Measurements from ENCODE around the gene TRIM9. TPM values are rescaled to one million over a fixed set of nuclear protein-coding genes. Genes with fewer than 3 reads are reported as not detected.

Gene TRIM9
- polyA plus RNA-seq, 1 experiment, result 0.06 TPM

DNA sequence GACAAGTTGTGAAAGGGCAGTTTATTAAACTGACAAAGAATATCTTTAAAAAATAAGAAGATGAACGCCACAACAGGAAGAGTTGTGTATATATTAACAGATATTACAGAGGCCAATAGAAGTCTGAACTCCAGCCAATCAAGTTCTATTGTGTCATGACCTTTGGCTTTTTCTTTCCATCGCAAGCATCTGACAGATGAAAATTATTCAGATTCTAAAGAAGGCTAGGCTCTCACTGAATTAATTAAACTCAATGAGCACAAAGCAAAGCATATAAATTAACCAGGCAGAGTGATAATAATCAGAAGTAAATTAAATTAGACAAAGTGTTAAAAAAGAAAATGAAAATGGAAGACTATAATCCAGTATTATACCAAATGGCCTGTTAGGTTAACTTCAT is 88.6 kb downstream of the TRIM9 start:
- ChIA-PET CTCF (no interaction called here), POLR2A (no interaction called here)
- no peak for TF ChIP-seq CTCF (IDR thresholded peaks at IDR 0.05; ENCODE audit: low read depth, low read length)
- H3K9me3 ChIP-seq (ENCODE audit: control insufficient read depth, insufficient read depth, low read length), result no peaks in the 10 kb centered on the region
- H3K27me3 ChIP-seq (ENCODE audit: control insufficient read depth, insufficient read depth, low read length), result no peaks in the 10 kb centered on the region
- H3K4me3 ChIP-seq (ENCODE audit: low read depth, low read length), result no peak overlapping the region
- no peak for DNase-seq (ENCODE audit: low read depth, low spot score)
- no peak overlapping the region for H3K27ac ChIP-seq (ENCODE audit: low read depth, low read length)

- POLR2A ChIA-PET, result no interaction called here
- CTCF ChIA-PET, result no interaction called here
Measured at GRCh38 chr14:51004801-51005526, 89.9 kb downstream of the TRIM9 start.

DNA sequence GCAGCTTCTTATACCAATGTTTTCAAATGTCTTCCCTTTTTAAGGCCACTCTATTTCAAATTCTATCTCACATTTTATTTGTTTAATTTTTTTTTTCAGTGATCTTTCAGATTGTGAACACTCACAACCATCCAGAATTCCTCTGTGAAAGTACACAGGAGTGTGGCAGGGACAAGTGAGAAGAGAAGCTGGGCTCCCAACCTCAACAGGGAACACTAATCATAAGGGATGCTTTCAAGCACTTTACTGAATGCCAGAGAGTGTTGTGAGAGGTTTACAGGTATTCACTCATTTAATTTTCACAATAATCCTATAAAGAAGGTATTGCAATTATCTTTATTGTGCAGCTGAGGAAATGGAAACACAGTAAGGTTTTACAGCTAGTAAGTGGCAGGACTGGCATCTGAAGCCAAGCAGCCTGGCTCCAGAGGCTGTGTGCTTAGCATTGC is 90.5 kb downstream of the TRIM9 start:
- no peaks in the 10 kb centered on the region for H3K27me3 ChIP-seq (ENCODE audit: control insufficient read depth, insufficient read depth, low read length)
- no peaks in the 10 kb centered on the region for H3K9me3 ChIP-seq (ENCODE audit: control insufficient read depth, insufficient read depth, low read length)
- POLR2A ChIA-PET, result no interaction called here
- DNase-seq (ENCODE audit: low read depth, low spot score), result no peak
- no peak for TF ChIP-seq CTCF (IDR thresholded peaks at IDR 0.05; ENCODE audit: low read depth, low read length)
- H3K27ac ChIP-seq (ENCODE audit: low read depth, low read length), result no peak overlapping the region
- no peak overlapping the region for H3K4me3 ChIP-seq (ENCODE audit: low read depth, low read length)
- CTCF ChIA-PET, result no interaction called here

More at GRCh38 chr14:51004801-51005526, 89.9 kb downstream of the TRIM9 start:
- Histone ChIP-seq H3K27ac (ENCODE audit: low read depth, low read length) (no peak overlapping the region), H3K9me3 (ENCODE audit: control insufficient read depth, insufficient read depth, low read length) (no peaks in the 10 kb centered on the region), H3K4me3 (ENCODE audit: low read depth, low read length) (no peak overlapping the region), H3K27me3 (ENCODE audit: control insufficient read depth, insufficient read depth, low read length) (no peaks in the 10 kb centered on the region)
- TF ChIP-seq CTCF (IDR thresholded peaks at IDR 0.05; ENCODE audit: low read depth, low read length), result no peak
- DNase-seq (ENCODE audit: low read depth, low spot score), result no peak

DNA sequence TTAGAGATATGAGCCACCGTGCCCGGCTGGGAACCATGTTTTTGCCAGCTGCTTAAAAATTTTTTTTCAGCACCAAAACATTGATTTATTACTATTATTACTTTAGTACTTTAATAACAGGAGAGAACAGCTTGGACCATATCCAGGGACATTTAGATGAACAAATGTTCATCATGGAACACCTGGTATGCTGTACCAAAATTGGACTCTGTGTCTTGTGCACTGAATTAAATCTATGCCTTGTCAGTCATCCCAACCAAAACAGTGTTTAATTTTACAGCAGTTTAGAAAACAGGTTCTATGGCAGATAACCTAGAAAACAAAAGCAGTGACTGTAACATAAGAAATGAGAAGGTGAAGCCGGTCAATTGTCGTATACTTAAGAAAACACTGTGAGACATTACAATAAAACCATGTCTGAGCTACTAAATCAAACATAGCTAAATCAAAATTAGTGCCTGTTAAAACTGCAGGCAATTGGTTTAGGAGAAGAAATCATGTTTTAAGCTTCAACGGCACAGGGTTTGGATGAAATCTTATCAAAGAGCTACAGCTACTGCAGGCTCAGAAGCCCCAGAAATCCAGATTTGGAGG is 92.4 kb downstream of the TRIM9 start:
- ChIA-PET POLR2A (no interaction called here), CTCF (no interaction called here)
- Histone ChIP-seq H3K9me3 (ENCODE audit: control insufficient read depth, insufficient read depth, low read length) (no peaks in the 10 kb centered on the region), H3K4me3 (ENCODE audit: low read depth, low read length) (no peak overlapping the region), H3K27me3 (ENCODE audit: control insufficient read depth, insufficient read depth, low read length) (peaks cover 5% of the 10 kb centered on the region), H3K27ac (ENCODE audit: low read depth, low read length) (no peak overlapping the region)
- no peak for DNase-seq (ENCODE audit: low read depth, low spot score)
- no peak for TF ChIP-seq CTCF (IDR thresholded peaks at IDR 0.05; ENCODE audit: low read depth, low read length)

DNA sequence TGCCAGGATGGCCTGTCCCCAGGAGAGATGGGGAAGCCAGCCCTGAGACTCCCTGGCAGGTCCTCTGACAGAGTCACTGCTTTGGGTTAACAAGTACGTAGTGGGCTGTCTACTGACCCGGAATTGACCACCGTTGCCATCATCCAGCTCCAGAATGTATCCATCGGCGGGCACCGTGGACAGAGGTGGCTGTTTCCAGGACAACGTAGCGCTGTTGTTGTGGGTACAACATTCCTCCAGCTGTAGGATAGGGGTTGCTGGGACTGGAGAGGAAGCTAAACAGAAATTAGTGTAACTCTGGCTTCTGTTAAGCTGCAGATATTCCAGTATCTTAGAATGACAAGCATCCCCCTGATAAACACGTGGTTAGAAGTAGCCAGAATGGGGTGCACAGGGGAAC is 94.3 kb downstream of the TRIM9 start:
- CTCF ChIA-PET, result no interaction called here
- Histone ChIP-seq H3K4me3 (ENCODE audit: low read depth, low read length) (no peak overlapping the region), H3K27me3 (ENCODE audit: control insufficient read depth, insufficient read depth, low read length) (peaks cover 13% of the 10 kb centered on the region), H3K27ac (ENCODE audit: low read depth, low read length) (no peak overlapping the region), H3K9me3 (ENCODE audit: control insufficient read depth, insufficient read depth, low read length) (no peaks in the 10 kb centered on the region)
- POLR2A ChIA-PET, result no interaction called here
- no peak for DNase-seq (ENCODE audit: low read depth, low spot score)
- TF ChIP-seq CTCF (IDR thresholded peaks at IDR 0.05; ENCODE audit: low read depth, low read length), result no peak

Measured in AG04450 (cell line).